Spinal cord (tissue), 10 donors: ENCODE measurements around the gene KANK3. TPM values are rescaled to one million over a fixed set of nuclear protein-coding genes. Genes with fewer than 3 reads are reported as not detected.
"Not testable (repeated sequence)": the region's sequence is repeated elsewhere in the genome, so short reads cannot be mapped to it uniquely, and the experiment has no call there.

Source experiments
- DNase-seq, 6 donors: peaks; one replicate each; pipeline versions ENCODE4 v3.0.0 to v3.0.0-alpha.2; 2013 to 2015; ENCODE audit warnings: low spot score in 6 of 6, low read depth in 4 of 6
- H3K27ac ChIP-seq: one replicate; pipeline ENCODE4 v1.5.1; 2013; ENCODE audit warnings: low read depth, low read length, control low read depth
- H3K27me3 ChIP-seq: one replicate; pipeline ENCODE4 v1.6.1; 2013; ENCODE audit warnings: low read length; ENCODE audit not compliant: control insufficient read depth, insufficient read depth
- H3K36me3 ChIP-seq: one replicate; pipeline ENCODE4 v1.6.1; 2013; ENCODE audit warnings: low read length; ENCODE audit not compliant: control insufficient read depth, insufficient read depth
- H3K4me1 ChIP-seq: one replicate; pipeline ENCODE4 v1.6.1; 2013; ENCODE audit warnings: low read length; ENCODE audit not compliant: control insufficient read depth, insufficient read depth
- H3K4me3 ChIP-seq: one replicate; pipeline ENCODE4 v1.5.1; 2013; ENCODE audit warnings: low read depth, low read length, control low read depth
- H3K9me3 ChIP-seq: one replicate; pipeline ENCODE4 v1.6.1; 2013; ENCODE audit warnings: low read length; ENCODE audit not compliant: control insufficient read depth, insufficient read depth
- WGBS: methylation state at CpG from one replicate; pipeline ENCODE4 v1.1.5; 2013; ENCODE audit warnings: missing lambda C conversion rate; ENCODE audit not compliant: insufficient coverage; 5-methylcytosine and 5-hydroxymethylcytosine counted together
- polyA plus RNA-seq, 2 donors: library from polyadenylated mRNA; unstranded; fragments of 120-200 nt; gene quantifications; one replicate each; pipeline ENCODE4 v1.2.1, GENCODE V29; 2013; ENCODE audit not compliant: insufficient read length in 2 of 2
- total RNA-seq, 2 donors: library from RNA; depleted of rRNA in 1 of 2; stranded (reverse); fragments of 120-200 nt in 1 of 2; fragments of >200 nt in 1 of 2; gene quantifications; one replicate each; pipeline versions ENCODE4 v1.2.3 to v1.2.4, GENCODE V29; 2013 to 2014
- donor health status: healthy.

KANK3 gene
- total and polyA plus RNA-seq, 4 donors: 4.3 to 14.4 (median 12.7) TPM

DNA sequence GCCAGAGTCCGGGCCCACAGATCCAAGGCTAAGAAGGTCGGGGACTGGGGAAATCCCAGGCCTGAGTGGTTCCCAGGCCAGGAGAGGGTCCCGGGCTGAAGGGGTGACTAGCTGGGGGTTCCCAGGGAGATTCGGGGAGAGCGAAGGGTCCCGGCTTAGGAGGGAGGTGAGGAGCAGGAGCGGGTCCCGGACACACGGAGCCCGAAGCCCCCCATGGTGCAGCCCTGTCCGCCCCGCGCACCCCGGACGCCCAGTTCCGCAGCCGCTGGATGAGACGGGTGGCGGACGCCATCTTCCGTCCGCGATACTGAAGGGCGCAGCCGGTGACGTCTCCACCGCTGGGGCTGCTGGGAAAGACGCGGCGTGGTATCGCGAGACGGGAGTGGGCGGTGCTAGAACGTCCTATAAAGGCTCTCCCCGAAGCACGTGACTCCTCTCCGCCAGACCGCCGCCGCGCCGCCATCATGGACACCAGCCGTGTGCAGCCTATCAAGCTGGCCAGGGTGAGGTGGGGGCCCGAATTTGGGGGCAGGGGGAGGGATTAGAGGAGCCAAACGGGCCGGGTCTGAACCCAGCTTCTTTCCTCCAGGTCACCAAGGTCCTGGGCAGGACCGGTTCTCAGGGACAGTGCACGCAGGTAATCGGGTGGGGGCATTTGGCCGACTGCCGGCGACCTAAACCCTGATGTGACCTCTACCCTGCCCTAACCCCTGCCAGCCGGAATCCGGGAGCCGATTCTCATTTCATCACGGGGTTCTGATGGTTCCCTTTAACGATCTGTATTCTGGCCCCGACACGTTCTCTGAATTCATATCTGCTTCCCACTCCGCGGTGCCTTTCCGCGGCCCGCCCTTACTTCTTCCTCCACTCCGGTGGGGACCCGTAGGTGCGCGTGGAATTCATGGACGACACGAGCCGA is 21.7 kb downstream of the KANK3 start, which contains the start of the genes NDUFA7 and RPS28:
TSS of gene NDUFA7 (minus strand) at position 309 of the 919 bp plus-strand sequence. CDS start at position 292, 17 bp downstream.
TSS of gene RPS28 (plus strand) at position 430 of the 919 bp plus-strand sequence. CDS start at position 465, 35 bp downstream.
- 0% methylated on average over 71 of the region's 72 CpGs for WGBS
- DNase-seq: peak; percentile 93 to 99 (median 96)
- peak within 1 kb of the TSS; percentile 99 for H3K4me3 ChIP-seq
- H3K27me3 ChIP-seq: no peaks in the 10 kb centered on the region
- peaks cover 37% of the 10 kb centered on the region for H3K36me3 ChIP-seq
- H3K4me1 ChIP-seq: peaks cover 29% of the 10 kb centered on the region
- H3K9me3 ChIP-seq: no peaks in the 10 kb centered on the region
- H3K27ac ChIP-seq: peak within 1 kb of the TSS; percentile 93

DNA sequence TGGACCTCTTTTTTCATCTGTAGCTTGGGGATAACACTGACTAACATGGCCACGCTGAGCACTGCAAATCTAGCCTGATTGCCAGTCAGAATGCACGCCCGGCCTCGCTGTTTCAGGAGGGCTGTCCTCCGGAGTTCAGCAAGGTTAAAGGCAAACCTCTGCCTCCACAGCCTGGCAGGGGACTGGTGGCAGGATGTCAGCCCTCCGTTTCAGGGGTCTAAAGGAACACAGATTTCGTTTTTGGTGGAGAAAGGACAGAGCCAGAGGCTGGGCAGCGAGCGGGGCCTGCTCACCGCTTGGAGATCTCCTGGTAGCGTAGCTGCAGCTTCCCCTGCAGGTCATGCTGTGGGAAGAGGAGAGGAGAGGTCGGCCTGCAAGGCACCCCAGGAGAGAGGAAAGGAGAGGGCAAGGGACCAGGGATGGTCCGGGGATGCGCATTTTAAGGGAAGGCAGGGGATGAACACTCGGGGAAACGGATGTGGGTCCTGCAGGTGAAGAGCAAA is 22.4 kb downstream of the KANK3 start:
- Histone ChIP-seq H3K27me3 (no peaks in the 10 kb centered on the region), H3K27ac (peak overlapping the region; percentile 93), H3K4me3 (peak overlapping the region; percentile 99), H3K9me3 (no peaks in the 10 kb centered on the region), H3K36me3 (peaks cover 44% of the 10 kb centered on the region), H3K4me1 (peaks cover 29% of the 10 kb centered on the region)
- DNase-seq: no peak
- 10% methylated on average over 16 of the region's 16 CpGs for WGBS

DNA sequence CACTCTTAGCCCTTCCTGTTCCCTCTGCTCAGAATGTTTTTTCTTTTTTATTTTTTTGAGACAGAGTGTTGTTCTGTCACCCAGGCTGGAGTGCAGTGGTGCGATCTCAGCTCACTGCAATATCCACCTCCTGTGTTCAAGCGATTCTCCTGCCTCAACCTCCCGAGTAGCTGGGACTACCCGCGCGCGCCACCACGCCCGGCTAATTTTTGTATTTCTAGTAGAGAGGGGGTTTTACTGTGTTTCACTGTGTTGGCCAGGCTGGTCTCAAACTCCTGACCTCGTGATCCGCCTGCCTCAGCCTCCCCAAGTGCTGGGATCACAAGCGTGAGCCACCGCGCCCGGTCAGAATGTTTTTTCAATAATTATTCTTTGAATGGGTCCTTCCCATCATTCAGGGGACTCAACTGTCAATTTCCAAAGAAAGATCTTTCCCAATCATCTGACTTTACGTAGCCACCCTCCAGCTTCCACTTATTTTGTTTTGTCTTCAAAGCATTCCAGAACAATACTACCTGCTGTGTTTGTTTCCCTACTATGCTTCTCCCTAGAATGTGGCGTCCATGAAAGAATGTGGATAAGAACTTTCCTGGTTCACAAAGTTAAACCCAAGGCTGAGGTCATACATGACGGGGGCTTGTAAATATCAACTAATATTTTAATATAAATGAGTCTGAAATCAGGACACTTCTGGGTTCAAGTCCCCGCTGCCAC is 23.1 kb downstream of the KANK3 start:
- DNase-seq: no peak
- Histone ChIP-seq H3K4me1 (peaks cover 29% of the 10 kb centered on the region), H3K36me3 (peaks cover 48% of the 10 kb centered on the region), H3K27me3 (no peaks in the 10 kb centered on the region), H3K27ac (peak overlapping the region; percentile 93), H3K9me3 (no peaks in the 10 kb centered on the region), H3K4me3 (peak overlapping the region; percentile 99)
- 90% methylated on average over 7 of the region's 19 CpGs for WGBS

DNA sequence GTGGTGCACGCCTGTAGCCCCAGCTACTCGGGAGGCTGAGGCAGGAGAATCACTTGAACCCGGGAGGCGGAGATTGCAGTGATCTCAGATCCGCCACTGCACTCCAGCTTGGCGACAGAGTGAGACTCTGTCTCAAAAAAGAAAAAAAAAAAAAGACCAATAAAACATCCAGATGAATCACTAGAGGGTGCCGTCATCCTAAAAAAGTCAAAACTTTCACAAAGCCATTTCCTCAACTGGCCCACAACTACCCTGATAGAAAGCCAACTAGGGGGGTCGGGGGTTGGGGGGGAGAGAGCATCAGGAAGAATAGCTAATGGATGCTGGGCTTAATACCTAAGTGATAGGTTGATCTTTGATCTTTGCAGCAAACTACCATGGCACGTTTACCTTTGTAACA is 24.2 kb downstream of the KANK3 start:
- not testable (repeated sequence) for H3K4me3 ChIP-seq, DNase-seq, H3K27ac ChIP-seq, H3K27me3 ChIP-seq, H3K9me3 ChIP-seq
- WGBS: 89% methylated on average over 1 of the region's 9 CpGs
- Histone ChIP-seq H3K36me3 (peaks cover 48% of the 10 kb centered on the region), H3K4me1 (peaks cover 23% of the 10 kb centered on the region)

DNA sequence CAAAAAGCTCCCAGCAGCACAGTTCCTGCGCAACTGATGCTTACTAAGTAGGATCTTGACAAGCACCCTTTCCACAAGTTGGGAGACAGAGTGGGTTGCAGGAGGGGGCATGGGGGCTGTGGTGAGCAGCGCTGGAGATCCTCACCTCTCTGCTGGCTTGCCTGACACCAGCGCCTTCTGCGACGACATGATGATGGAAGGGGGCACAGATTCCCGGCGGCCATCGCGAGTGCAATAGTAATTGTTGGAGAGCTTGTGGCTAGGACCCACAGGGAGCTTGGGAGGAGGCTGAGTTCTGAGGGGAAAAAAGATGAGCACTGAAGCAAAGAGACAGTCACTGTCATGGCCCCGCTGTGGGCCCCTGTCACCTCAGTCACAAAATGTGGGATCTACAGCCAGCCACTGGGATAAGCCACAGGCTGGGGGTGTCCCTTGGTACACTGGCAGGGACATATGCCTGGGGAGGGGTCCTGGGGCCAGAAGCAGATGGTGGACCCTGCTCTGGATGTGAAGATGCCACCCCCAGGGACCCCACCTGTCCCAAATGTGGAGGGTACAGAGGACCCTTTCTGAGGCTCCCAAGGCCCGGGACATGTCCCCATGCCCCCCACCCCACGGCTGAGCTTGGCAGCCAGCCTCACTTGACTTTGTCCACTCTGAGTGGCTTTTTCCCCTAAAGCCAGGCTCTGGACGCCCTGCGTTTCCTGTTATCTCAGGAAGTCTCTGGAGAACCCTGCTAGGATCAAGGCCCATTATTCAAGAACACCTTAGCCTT is 26.5 kb downstream of the KANK3 start:
- H3K9me3 ChIP-seq: no peaks in the 10 kb centered on the region
- DNase-seq: no peak
- H3K27ac ChIP-seq: no peak overlapping the region
- no peaks in the 10 kb centered on the region for H3K27me3 ChIP-seq
- H3K4me1 ChIP-seq: peaks cover 17% of the 10 kb centered on the region
- H3K36me3 ChIP-seq: peaks cover 55% of the 10 kb centered on the region
- 76% methylated on average over 9 of the region's 14 CpGs for WGBS
- H3K4me3 ChIP-seq: no peak overlapping the region

DNA sequence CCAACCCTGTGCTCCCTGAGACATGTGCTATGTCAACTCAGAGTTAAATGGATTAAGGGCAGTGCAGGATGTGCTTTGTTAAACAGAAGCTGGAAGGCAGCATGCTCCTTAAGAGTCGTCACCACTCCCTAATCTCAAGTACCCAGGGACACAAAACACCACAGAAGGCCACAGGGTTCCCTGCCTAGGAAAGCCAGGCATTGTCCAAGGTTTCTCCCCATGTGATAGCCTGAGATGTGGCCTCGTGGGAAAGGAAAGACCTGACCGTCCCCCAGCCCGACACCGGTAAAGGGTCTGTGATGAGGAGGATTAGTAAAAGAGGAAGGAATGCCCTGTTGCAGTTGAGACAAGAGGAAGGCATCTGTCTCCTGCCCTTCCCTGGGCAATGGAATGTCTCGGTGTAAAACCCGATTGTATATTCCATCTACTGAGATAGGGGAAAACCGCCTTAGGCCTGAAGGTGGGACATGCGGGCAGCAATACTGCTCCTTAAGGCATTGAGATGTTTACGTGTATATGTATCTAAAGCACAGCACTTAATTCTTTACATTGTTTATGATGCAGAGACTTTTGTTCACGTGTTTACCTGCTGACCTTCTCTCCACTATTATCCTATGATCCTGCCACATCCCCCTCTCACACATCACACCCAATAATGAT is 28.0 kb downstream of the KANK3 start:
- peaks cover 12% of the 10 kb centered on the region for H3K4me1 ChIP-seq
- H3K4me3 ChIP-seq, H3K27me3 ChIP-seq, H3K9me3 ChIP-seq, DNase-seq, H3K27ac ChIP-seq: not testable (repeated sequence)
- WGBS: 100% methylated on average over 7 of the region's 11 CpGs
- H3K36me3 ChIP-seq: peaks cover 68% of the 10 kb centered on the region

DNA sequence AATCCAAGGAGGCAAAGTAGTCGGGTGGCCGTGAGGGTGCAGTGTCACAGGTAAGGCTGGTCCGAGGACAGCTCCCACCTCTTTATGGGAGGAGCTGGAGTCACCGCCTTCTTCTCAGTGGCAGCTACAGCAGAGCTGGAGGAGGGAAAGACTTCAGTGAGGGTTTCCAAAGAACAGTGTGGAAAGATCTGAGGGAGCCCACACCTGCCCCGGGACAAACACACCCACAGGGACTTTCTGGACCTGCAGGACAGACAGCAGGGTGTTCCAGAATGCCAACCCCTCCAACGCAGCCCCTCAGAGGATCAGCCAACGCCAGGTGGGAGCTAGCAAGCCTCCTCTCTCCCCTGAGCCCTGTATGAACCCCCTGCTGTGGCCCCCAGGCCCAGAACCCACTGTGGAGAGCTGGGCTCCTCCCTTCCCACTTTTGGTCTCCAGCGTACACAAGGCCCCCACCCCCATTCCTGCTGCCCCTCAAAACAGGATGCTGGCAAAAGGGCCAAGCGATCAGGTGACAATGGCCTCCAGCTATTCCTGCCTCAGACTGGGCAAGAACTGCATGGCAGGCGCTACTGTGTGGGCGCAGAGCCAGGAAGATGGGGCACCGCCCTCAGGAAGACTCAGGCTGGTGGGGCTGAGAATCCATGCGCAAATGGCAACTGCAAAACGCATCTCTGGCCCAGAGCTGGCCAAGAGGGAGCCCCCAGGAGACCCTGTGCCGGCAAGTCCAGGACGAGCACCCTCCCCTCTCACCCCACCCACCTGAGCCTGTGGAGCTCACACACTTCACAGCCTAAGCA is 31.4 kb downstream of the KANK3 start:
- H3K9me3 ChIP-seq: no peaks in the 10 kb centered on the region
- no peak overlapping the region for H3K27ac ChIP-seq
- no peaks in the 10 kb centered on the region for H3K27me3 ChIP-seq
- H3K36me3 ChIP-seq: peaks cover 72% of the 10 kb centered on the region
- WGBS: 75% methylated on average over 12 of the region's 16 CpGs
- no peak for DNase-seq
- peaks cover 31% of the 10 kb centered on the region for H3K4me1 ChIP-seq
- H3K4me3 ChIP-seq: no peak overlapping the region

DNA sequence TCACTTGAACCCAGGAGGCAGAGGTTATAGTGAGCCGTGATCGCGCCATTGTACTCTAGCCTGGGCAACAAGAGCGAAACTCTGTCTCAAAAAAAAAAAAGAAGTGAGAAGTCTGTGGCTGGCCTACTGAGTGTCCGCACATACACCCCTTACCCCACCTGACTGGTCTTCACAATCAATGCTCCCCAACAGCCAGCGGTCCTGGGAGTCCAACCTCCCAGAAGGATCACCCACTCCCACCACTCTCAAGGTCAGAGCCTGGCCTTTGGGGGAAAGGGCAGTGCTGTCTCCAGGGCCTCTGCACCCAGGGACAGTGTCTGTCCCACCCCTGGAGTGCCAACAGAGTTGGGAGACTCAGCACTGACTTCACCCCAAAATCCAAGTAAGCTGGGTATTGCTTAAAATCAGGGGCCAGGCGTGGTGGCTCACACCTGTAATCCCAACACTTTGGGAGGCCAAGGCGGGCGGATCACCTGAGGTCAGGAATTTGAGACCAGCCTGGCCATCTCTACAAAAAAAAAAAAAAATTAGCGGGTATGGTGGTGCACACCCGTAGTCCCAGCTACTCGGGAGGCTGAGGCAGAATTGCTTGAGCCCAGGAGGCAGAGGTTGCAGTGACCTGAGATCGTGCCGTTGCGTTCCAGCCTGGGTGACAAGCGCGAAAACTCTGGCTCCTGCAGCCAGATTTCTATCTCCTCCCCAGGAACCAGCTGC is 32.6 kb downstream of the KANK3 start:
- no peak for DNase-seq
- Histone ChIP-seq H3K4me1 (peaks cover 43% of the 10 kb centered on the region), H3K27ac (no peak overlapping the region), H3K4me3 (no peak overlapping the region), H3K36me3 (peaks cover 73% of the 10 kb centered on the region), H3K27me3 (no peaks in the 10 kb centered on the region), H3K9me3 (no peaks in the 10 kb centered on the region)
- WGBS: 90% methylated on average over 13 of the region's 17 CpGs
